Body of pancreas (tissue), 4 donors: ENCODE results near the gene ENTPD7.

ENCODE experiments used
- CTCF ChIP-seq, 7 experiments: fragments of 450-650 bp in 4 of 7; fragments of 200-600 bp in 3 of 7; sonication (generic) in 3 of 7; IDR thresholded peaks; one replicate each; pipeline ENCODE4 v1.5.1; 2016 to 2019; ENCODE audit warnings: antibody characterized with exemption in 7 of 7
- POLR2A ChIP-seq, 3 donors: fragments of 450-650 bp; IDR thresholded peaks; one replicate each; pipeline ENCODE4 v1.6.1; 2016; ENCODE audit warnings: antibody characterized with exemption in 3 of 3, mild to moderate bottlenecking in 2 of 3

- TF ChIP-seq POLR2A (IDR thresholded peaks at IDR 0.05) (no peak), CTCF (IDR thresholded peaks at IDR 0.05) (no peak)
Observed at GRCh38 chr10:99740933-99741559, 81.7 kb downstream of the ENTPD7 start.
